Natural killer cell (primary cell): ENCODE results near the gene ZFYVE16. TPM values are rescaled to one million over a fixed set of nuclear protein-coding genes. Genes with fewer than 3 reads are reported as not detected.

Experiments
- ATAC-seq, 3 donors: fragments of 150-1000 bp in 2 of 3; fragments of 200-7000 bp in 1 of 3; cut with Tn5 transposase; 1 replicate in 1 of 3; 2 replicates in 2 of 3; pipeline ENCODE4 v1.10.0; 2021; ENCODE audit warnings: mild to moderate bottlenecking in 2 of 3, moderate library complexity in 2 of 3
- DNase-seq, 2 donors: peaks; one replicate each; pipeline versions ENCODE4 v3.0.0 to v3.0.0-alpha.2; 2013 to 2021; ENCODE audit warnings: mixed read lengths in 1 of 2
- H3K27ac ChIP-seq: one replicate; pipeline ENCODE4 v1.5.1; 2013; ENCODE audit warnings: mild to moderate bottlenecking, low read length
- H3K27me3 ChIP-seq: one replicate; pipeline ENCODE4 v1.6.1; 2013; ENCODE audit warnings: low read length; ENCODE audit not compliant: control insufficient read depth, insufficient read depth
- H3K36me3 ChIP-seq: one replicate; pipeline ENCODE4 v1.6.1; 2013; ENCODE audit warnings: low read length; ENCODE audit not compliant: control insufficient read depth, insufficient read depth
- H3K4me1 ChIP-seq: one replicate; pipeline ENCODE4 v1.6.1; 2013; ENCODE audit warnings: low read length; ENCODE audit not compliant: control insufficient read depth, insufficient read depth
- H3K4me3 ChIP-seq: one replicate; pipeline ENCODE4 v1.5.1; 2013; ENCODE audit warnings: low read length
- H3K9me3 ChIP-seq: one replicate; pipeline ENCODE4 v1.6.1; 2013; ENCODE audit warnings: low read length; ENCODE audit not compliant: control insufficient read depth, insufficient read depth
- H3K27ac Mint-ChIP-seq, 2 donors: one replicate each; pipeline ENCODE4 v1.8.0; 2022; ENCODE audit warnings: mild to moderate bottlenecking in 2 of 2, mixed read lengths in 2 of 2, moderate library complexity in 1 of 2
- H3K27me3 Mint-ChIP-seq, 2 donors: one replicate each; pipeline ENCODE4 v1.8.0; 2022; ENCODE audit warnings: low read depth in 2 of 2, mixed read lengths in 2 of 2
- H3K36me3 Mint-ChIP-seq: one replicate; pipeline ENCODE4 v1.8.0; 2022; ENCODE audit warnings: mixed read lengths
- H3K4me1 Mint-ChIP-seq, 2 donors: one replicate each; pipeline ENCODE4 v1.8.0; 2022; ENCODE audit warnings: mixed read lengths in 2 of 2
- H3K4me3 Mint-ChIP-seq: one replicate; pipeline ENCODE4 v1.8.0; 2022; ENCODE audit warnings: mild to moderate bottlenecking, moderate library complexity, mixed read lengths
- H3K9me3 Mint-ChIP-seq, 2 donors: one replicate each; pipeline ENCODE4 v1.8.0; 2022; ENCODE audit warnings: mixed read lengths in 2 of 2
- CTCF ChIP-seq: fragments of 200-600 bp; IDR thresholded peaks from one replicate; pipeline ENCODE4 v1.8.0; 2022; ENCODE audit warnings: antibody characterized with exemption
- WGBS: methylation state at CpG from one replicate; pipeline ENCODE4 v1.1.7; 2013; ENCODE audit warnings: missing lambda C conversion rate; ENCODE audit not compliant: insufficient coverage; 5-methylcytosine and 5-hydroxymethylcytosine counted together
- intact Hi-C: fragments of 100-400 bp; cut with micrococcal nuclease; formaldehyde crosslinking; loops from one replicate; pipeline ENCODE4 v1.14.2; 2022
- total RNA-seq, 4 donors: library from RNA; stranded (reverse); fragments of 120-200 nt in 1 of 4; gene quantifications; one replicate each; pipeline versions ENCODE4 v1.2.3 to v1.2.4, GENCODE V29; 2013 to 2022

ZFYVE16 gene
- total RNA-seq, 3 donors from 2014 or later (not counting 1 experiment from before 2014, with no cell fraction given), result 24.4 to 36.6 (median 30.1) TPM

GRCh38 chr5:80408484-80409366, 861 bp downstream of the ZFYVE16 start:
- Mint-ChIP-seq H3K27me3 (no peaks in the 10 kb centered on the region), H3K36me3 (no peaks in the 10 kb centered on the region), H3K4me1 (peaks cover 24 to 31% of the 10 kb centered on the region in 2 donors), H3K4me3 (peak overlapping the region; percentile 92), H3K27ac (peak overlapping the region; percentile 98 to 99), H3K9me3 (no peaks in the 10 kb centered on the region)
- WGBS, result under 1% methylated on average over 16 of the region's 24 CpGs
- Histone ChIP-seq H3K4me1 (peaks cover 11% of the 10 kb centered on the region), H3K27me3 (no peaks in the 10 kb centered on the region), H3K9me3 (no peaks in the 10 kb centered on the region), H3K4me3 (peak overlapping the region; percentile 75), H3K27ac (peak overlapping the region; percentile 97), H3K36me3 (no peaks in the 10 kb centered on the region)
- intact Hi-C loops, result loop anchor here (5.0 to 10.0 kb wide), 3 partner anchors 151 to 1171 kb away; partner anchors contain the start of genes JMY and SERINC5
- peak in 2 of 3 donors; percentile 1 to 22 for ATAC-seq
- peak in 1 of 2 donors; percentile 62 for DNase-seq
- no peak for TF ChIP-seq CTCF

- Mint-ChIP-seq H3K4me1 (peaks cover 29 to 36% of the 10 kb centered on the region in 2 donors), H3K27ac (peak overlapping the region in 1 of 2 donors; percentile 98), H3K9me3 (no peaks in the 10 kb centered on the region), H3K27me3 (no peaks in the 10 kb centered on the region), H3K36me3 (no peaks in the 10 kb centered on the region), H3K4me3 (peak overlapping the region; percentile 92)
- Histone ChIP-seq H3K27me3 (no peaks in the 10 kb centered on the region), H3K4me1 (peaks cover 11% of the 10 kb centered on the region), H3K27ac (no peak overlapping the region), H3K36me3 (no peaks in the 10 kb centered on the region), H3K9me3 (no peaks in the 10 kb centered on the region), H3K4me3 (no peak overlapping the region)
- no peak for TF ChIP-seq CTCF
- DNase-seq, result no peak
- no peak for ATAC-seq
- intact Hi-C loops, result loop anchor here (5.0 to 10.0 kb wide), 3 partner anchors 152 to 1172 kb away; partner anchors contain the start of genes JMY and SERINC5
- WGBS, result 94% methylated on average over 5 of the region's 6 CpGs
These were observed 1.6 kb downstream of the ZFYVE16 start for GRCh38 chr5:80409367-80409966.

- TF ChIP-seq CTCF, result no peak
These were observed 3.8 kb downstream of the ZFYVE16 start for GRCh38 chr5:80411589-80412219.

More at GRCh38 chr5:80411589-80412219, 3.8 kb downstream of the ZFYVE16 start:
- Mint-ChIP-seq H3K36me3 (no peaks in the 10 kb centered on the region), H3K9me3 (no peaks in the 10 kb centered on the region), H3K4me1 (peaks cover 30 to 41% of the 10 kb centered on the region in 2 donors), H3K27ac (no peak overlapping the region), H3K27me3 (no peaks in the 10 kb centered on the region), H3K4me3 (no peak overlapping the region)
- DNase-seq (no peak), ATAC-seq (no peak)
- Histone ChIP-seq H3K27ac (no peak overlapping the region), H3K27me3 (no peaks in the 10 kb centered on the region), H3K9me3 (no peaks in the 10 kb centered on the region), H3K36me3 (no peaks in the 10 kb centered on the region), H3K4me1 (peaks cover 9% of the 10 kb centered on the region), H3K4me3 (no peak overlapping the region)
- intact Hi-C loops, result no loop called here
- WGBS, result 98% methylated on average over 3 of the region's 3 CpGs
